ENCODE data around the gene WNT1.

Gene WNT1

DNA sequence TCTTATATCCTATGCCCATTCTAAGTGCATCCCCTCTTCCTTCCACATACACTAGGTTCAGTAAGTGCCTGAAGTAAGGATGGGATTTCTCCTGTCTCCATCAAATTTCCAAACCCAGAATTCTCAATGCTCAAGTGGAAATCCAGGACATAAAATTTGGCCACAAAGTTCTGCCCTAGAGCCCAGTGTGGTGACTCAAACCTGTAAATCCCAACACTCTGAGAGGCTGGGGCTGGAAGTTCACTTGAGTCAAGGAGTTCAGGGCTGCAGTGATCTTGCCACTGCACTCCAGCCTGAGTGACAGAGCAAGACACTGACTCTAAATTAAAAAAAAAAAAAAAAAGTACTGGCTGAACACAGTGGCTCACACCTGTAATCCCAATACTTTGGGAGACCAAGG, 16.3 kb upstream of the WNT1 start:
- DNase-seq = no peak

DNA sequence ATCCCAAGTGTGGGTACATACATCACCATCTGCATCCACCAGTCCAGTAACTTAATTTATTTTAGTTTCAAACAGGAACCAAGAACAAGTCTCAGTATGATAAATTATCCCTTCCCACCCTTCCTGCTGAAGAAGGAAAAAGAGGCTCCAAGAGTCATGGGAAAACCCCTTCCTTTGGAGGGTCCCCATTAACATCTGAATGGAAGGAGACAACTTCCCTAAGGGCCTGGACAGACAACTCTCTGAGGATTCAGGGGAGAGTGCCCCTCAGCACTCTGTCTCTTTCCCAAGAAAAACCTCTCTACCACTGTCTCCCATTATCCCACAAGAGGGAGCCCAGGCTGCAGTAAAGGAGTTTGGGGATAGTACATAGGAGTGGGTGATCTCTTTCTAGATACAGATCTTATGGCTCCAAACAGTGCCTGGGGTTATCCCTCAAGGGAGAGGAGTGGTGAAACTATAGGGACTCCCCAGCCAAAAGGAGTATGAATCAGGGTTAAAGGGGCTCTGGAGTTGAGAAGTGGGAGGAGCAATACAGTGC, 12.8 kb upstream of the WNT1 start:
- DNase-seq = no peak

- DNase-seq = peak; percentile 54 to 68
Observed at GRCh38 chr12:48966177-48966895, 11.8 kb upstream of the WNT1 start.

DNA sequence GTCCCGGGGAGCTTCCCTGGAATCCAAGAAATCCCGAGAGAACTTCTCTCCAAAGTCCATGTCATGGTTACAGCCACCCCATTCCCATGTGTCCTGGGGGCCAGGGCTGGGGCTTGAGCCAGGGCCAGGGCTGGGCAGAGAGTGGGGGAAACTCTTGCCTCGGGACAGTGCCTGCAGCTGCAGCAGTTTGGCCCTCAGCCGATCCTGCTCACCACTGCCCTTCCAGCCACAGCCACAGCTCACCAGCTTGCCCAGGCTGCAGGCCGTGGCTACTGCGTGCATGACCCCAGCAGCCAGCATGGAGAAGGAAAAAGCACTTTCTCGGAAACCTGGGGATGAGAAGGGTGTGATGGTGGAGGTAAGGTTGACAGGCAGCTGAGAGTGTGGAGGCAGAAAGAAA, 10.1 kb upstream of the WNT1 start:
- DNase-seq = no peak

- DNase-seq = no peak
Observed at GRCh38 chr12:48968467-48968866, 9.7 kb upstream of the WNT1 start.

GRCh38 chr12:48969160-48969771, 8.9 kb upstream of the WNT1 start:
- no peak for DNase-seq

DNA sequence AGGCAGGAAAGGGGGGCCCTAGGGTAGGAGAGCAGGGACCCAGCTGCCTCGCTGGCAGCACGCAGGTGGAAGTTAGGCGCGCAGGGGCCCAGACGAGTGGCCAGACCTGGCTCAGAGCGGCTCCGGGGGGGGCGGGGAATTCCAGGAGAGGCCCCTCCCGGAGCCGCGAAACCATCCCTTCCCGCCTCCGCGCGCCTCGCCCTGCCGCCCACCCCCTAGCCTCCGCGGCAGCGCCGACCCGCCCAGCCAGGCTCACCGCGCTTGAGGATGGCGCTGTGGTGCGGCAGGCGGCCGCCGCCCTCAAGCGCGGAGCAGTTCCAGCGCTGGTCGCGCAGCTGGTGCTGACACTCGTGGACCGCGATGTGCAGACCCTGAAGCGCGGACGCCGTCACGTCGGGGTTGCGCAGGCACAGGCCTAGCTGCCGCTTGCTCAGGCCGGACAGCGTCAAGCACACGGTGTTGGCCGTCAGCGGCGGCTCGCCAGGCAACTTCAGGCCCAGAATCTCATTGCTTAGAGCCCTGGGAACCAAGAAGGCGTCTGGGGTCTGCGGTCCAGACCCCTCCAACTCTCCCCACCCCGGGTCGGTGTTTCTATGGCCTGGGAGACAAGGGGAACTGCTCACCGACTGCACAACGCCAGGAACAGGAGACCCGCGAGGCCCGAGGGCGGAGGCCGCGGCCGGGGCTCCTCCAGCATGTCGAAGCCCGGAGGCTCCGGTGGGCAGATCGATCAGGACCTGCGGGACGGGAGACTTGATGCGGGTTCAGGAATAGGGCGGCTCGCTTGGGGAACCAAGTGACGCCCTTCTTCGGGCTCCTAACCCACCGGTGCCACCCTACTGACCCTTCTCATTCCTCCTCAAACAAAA, 8.1 kb upstream of the WNT1 start:
- DNase-seq = no peak

GRCh38 chr12:48970702-48971334, 7.3 kb upstream of the WNT1 start:
- peak in 1 of 2 experiments; percentile 42 for DNase-seq

- DNase-seq = peak; percentile 22 to 39
Observed at GRCh38 chr12:48972213-48972951, 5.7 kb upstream of the WNT1 start.

GRCh38 chr12:48972952-48973483, 5.1 kb upstream of the WNT1 start:
- no peak for DNase-seq

DNA sequence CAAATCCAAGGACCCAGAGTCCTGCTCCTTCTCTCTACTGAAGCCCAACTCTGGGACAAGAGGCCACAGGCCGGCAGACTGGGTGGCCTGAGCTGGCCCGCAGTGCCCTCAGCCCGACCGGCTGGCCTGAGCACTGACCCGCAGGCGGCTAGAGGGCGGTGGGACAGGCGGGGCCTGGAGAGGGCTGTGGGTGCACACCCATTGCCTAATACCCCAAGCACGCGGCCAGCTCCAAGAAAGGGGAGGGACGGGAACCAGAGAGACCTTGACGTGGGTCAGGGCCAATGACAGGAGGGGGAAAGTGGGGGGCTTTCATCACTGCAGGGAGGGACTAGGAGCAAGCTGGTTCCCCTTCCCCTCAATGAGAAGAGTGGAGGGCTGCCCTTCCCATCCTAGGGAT, 4.6 kb upstream of the WNT1 start:
- DNase-seq = no peak

DNA sequence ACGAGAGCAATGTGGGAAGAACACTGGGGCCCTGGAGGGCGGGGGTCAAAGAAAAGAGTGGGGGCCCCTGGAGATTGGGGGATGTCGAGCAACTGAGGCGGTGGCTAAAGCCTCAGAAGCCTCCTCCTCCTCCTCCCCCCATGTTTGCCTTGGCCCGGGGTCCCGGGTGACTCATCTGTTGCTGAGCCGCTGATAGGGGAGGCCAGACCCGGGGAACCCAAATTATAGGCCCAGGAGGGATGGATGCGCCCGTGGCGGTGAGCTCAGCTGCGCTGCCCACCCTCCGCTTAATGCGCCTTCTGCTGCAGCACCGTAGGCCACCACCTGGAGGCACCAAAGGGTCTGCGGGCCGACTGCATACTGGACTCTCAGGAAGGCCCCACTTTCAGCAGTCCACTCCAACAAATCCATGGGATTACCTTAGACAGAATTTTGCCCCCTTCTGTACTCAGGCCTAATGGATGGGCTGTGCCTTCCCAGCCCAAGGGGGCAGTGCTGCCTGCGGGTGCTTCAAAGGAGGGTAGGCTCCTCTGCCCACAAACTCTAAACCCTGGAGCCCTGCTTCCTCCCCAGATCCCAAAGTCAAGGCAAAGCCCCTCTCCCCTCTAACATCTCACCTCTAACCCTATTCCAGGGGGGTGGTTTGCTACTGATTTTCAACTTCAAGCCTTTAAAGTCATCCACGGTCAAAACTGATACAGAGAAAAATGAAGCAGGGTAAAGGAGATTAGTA, 4.0 kb upstream of the WNT1 start:
- no peak for DNase-seq

DNA sequence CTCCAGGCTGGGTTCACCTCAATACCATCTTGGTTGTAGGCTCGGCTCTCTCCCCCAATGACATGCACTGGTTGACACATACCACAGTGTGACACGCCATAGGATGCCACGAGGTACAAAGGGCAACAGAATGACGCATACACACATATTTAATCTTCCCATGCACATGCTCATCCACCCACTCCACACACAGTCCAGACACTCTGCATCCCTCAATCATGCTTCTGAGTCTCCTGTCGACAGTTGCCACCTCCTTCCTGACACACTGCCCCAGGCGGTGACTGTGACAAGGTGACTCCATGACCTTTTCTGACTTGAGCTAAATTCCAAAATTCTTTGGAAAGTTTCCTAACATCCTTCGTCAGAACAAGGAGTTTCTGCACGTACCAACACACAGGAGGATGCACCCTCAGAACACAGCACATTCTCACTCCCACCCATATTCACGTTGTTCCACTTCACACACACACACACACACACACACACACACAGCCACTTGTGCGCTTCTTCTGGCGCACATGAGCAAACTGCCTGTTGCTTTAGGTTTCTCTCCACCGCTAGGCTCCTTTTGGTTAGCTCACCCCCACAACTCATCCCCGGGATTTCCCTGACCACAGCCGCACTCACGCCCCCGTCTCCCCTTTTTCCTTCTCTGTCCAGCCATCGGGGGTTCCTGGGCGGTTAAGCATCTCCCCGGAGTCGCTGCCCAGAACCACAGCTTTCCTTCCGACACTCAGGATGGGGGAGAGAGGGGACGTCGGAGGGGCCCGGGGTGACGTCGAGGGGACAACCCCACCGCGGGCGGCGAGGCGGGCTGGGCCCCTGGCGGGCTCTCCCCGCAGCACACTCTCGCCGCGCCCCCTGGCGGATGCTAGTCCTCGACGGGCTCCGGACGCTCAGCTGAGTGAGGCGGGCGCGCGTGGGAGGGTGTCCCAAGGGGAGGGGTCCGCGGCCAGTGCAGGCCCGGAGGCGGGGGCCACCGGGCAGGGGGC, 536 bp upstream of the WNT1 start:
- DNase-seq = no peak

- DNase-seq = no peak
Observed at GRCh38 chr12:48978741-48979601, 849 bp downstream of the WNT1 start.

DNA sequence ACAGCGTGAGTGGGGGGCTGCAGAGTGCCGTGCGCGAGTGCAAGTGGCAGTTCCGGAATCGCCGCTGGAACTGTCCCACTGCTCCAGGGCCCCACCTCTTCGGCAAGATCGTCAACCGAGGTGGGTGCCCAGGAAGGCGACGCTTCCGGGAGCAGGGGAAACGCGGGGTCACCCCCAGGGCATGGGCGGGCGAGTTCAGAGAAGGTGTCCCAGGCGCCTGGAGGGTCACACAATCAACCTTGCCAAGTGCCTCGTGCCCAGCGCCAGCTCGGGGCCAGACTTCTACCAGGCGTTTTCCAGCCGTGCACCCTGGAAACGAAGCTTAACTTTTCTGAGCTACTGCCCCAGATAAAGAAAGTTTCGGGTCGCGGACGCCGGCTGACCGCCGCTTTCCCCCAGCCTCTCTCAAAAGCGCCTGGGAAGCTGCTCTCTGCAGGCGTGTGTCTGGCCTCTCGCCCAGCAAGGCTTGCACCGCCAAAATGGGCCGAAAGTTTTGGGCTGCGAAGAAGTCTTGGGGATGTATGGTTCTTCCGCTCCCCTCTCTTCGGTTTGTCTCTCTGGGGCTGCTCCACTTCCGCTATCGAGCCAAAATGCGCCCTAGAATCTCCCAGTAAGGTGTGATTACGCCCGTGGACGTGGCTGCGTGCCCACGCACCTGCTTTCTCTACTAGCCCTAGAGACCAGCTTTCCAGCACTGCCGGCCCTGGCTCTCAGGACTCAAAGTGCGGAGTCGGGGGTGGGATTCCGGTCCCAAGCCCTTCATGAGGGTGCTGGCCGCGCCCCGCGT, 1.7 kb downstream of the WNT1 start:
- DNase-seq = no peak

DNA sequence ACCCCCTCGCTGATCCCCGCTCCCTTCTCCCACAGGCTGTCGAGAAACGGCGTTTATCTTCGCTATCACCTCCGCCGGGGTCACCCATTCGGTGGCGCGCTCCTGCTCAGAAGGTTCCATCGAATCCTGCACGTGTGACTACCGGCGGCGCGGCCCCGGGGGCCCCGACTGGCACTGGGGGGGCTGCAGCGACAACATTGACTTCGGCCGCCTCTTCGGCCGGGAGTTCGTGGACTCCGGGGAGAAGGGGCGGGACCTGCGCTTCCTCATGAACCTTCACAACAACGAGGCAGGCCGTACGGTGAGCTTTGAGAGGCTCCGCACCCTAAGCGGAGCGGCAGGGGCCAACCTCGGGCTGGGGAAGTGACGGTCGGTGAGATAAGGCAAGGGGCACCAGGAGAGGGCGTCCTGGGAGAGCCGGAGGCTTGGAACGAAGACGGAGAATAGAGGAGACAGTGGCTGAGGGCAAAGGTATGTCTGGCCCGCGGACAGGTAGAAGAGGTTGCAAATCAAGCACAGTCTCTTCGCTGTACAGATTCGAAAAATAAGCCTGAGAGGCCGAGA, 2.3 kb downstream of the WNT1 start:
- DNase-seq = no peak

DNA sequence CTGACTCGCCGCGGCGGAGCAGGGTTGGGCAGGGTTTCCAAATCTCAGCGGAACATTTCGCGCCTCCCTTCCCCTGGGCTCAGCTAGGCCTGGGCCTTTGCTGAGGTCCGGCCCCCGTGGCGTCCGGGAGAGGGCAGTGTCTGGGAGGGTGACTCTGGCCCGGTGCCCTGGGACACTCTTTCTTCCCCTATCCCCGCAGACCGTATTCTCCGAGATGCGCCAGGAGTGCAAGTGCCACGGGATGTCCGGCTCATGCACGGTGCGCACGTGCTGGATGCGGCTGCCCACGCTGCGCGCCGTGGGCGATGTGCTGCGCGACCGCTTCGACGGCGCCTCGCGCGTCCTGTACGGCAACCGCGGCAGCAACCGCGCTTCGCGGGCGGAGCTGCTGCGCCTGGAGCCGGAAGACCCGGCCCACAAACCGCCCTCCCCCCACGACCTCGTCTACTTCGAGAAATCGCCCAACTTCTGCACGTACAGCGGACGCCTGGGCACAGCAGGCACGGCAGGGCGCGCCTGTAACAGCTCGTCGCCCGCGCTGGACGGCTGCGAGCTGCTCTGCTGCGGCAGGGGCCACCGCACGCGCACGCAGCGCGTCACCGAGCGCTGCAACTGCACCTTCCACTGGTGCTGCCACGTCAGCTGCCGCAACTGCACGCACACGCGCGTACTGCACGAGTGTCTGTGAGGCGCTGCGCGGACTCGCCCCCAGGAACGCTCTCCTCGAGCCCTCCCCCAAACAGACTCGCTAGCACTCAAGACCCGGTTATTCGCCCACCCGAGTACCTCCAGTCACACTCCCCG, 3.0 kb downstream of the WNT1 start:
- no peak for DNase-seq

Measured in AML-193 (cell line).